Stimulated activated CD8-positive, alpha-beta memory T cell treated with anti-CD3 and anti-CD28 coated beads, Interleukin-15, amount 100 ng/mL, for 1 hour (primary cell): ENCODE results near the gene ATG3.
"Not testable (repeated sequence)": the region's sequence is repeated elsewhere in the genome, so short reads cannot be mapped to it uniquely, and the experiment has no call there.

Source experiments
- DNase-seq: peaks from one replicate; pipeline ENCODE4 v3.0.0-alpha.2; 2020; ENCODE audit warnings: low read depth

Gene ATG3

DNA sequence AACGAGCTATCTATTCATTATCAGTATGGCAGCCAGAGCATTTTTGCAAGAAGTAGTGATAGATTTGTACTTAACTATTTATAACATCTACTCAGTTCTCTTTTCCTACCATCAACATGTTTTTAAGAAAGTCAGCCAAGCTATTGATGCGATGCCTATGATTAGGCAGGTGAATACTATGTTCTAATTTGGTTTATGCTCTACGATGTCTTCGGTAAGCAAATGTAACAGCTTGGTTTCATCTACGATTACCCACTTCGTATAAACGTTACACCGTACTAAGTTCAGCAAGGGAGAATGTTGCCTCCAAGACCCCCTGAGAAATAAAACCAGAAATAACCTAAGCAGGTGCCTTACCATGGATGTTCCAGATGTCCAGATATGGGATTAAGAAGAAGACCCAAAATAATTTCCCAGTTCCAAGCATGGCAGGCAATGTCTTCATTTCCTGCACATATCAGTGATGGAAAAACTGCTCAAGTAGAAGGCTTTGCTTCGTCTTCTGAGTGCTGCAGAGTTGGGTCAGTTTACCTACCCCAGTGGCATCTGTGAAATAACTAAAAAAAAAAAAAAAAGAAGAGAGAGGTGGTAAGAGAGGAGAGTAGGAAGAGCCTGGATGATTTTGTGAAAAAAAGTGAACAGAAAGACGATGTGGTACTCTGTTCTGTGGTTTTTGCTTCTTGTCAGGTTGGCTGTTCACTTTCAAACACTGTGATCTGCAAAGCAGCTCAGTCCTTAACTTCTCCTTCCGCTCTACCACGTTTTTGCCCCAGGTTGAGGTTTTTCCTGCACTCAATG is 62.6 kb downstream of the ATG3 start, which contains the start of gene BTLA:
BTLA (minus strand) TSS at position 559 of the 798 bp plus-strand sequence; CDS start at position 445, 114 bp downstream.
- DNase-seq, result no peak

DNA sequence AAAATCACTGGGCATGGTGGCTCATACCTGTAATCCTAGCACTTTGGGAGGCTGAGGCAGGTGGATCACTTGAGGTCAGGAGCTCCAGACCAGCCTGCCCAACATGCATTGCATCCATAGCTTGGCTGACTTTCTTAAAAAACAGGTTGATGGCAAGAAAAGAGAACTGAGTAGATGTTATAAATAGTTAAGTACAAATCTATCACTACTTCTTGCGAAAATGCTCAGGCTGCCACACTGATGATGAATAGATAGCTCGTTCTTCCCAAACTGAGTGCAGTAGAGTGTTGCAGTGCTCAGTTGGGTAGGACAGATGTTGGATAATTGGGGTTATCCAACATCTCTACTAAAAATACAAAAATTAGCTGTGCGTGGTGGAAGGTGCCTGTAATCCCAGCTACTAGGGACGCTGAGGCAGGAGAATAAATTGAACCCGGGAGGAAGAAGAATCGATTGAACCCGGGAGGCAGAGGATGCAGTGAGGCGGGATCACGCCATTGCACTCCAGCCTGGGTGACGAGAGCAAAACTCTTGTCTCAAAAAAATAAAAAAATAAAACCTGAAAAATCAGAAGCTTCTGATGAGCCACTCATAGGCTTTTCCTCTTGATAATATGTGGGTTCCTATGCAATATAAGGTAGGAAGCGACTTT is 63.7 kb downstream of the ATG3 start:
- no peak for DNase-seq

DNA sequence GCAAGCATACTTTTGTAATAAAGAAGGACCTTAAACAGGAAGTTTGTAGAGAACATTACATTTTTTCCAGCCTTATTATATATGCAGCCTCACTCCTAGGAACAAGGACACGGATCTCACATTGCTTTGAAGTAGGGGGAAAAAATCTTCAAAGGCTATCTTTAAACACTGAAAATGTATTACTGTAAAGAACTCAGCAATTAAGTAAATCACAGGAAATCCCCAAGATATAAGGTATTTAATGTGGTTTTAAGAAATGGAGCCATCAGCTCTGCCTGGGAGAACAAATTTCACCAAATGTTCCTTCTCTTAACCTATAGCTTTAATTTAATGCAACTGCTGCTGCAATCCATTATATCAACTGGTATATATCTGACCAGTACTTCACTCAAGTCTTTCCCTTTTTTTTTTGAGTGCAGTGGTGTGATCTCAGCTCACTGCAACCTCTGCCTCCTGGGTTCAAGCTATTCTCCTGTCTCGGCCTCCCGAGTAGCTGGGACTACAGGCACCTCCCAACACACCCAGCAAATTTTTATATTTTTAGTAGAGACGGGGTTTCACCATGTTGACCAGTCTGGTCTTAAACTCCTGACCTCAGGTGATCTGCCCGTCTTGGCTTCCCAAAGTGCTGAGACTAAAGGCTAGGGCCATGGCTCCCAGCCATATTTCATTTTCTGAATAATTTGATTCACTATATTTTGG is 65.2 kb downstream of the ATG3 start:
- no peak for DNase-seq

DNA sequence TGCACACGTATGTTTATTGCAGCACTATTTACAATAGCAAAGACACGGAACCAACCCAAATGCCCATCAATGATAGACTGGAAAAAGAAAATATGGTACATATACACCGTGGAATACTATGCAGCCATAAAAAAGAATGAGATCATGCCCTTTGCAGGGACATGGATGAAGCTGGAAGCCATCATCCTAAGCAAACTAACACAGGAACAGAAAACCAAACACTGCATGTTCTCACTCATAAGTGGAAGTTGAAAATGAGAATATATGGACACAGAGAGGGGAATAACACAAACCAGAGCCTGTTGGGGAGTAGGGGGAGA is 67.4 kb downstream of the ATG3 start:
- not testable (repeated sequence) for DNase-seq

DNA sequence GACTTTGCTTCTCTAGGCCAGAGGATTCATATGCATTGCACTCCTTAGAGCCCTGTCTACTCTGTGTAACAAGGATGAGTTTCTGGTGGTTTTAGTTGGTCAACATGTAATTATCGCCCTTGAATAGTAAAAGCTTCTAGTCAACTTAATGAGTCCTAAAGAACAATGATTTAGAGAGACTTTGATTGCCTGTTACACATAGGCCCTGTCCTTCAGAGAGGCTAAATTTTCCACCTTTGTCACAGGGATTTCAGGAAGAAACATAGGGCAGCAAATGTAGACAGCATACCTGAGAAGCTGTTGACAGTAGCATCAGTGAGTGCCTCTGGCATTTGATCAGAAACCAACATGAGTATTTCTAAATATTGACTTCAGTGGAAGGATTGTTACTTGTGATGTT is 69.6 kb downstream of the ATG3 start:
- DNase-seq, result no peak

DNA sequence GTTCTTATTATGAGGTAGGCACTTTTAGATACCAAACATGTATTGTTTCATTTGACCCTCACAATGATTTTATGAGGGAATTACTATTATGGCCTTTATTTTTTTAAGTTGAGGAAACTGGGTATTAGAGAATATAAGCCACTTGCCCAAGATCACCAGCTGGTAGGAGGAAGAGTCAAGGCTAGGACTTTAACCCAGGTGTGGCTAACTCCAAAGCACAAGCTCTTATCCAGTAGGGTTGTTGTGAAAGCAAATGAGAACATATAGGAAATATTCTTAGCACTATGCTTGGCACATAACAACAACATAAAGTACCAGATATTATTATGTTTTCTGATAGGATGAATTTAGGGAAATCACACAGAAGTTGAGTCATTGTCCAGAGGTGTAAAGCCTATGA is 70.4 kb downstream of the ATG3 start:
- no peak for DNase-seq

DNA sequence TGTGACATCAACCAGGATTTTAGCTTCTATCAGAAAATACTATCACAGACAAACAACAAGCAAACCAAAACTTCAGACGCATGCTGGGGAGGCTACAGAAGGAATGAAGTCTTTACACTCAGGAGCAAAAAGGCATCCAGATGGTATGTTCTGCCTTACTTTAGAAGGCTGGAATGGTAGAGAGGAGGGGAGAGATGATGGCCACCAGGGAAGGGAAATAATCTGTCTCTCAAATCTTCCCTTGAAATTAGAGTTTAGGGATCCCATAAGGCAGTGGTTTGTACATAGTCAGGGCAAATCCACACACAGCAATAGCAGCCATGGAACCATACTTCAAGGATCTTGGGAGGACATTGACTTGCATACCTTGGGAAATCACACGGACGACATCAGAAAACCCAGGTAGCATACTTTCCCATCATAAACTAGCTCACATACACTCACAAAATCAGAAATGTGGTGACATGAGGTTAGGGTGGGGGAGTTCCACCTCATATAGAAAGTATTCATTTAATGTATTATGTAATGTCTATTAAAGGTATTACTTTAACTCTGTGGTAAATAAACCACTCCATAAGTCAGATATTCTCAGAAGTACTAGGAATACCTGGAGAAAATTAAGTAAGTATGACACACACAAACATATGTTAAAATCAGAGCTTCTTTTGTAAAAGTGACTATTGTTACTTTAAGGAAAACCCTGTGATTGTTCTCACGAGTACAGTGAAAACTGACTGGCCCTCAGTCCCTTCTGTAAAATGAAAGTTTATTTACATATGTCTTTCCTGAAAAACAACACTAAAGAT is 71.9 kb downstream of the ATG3 start:
- no peak for DNase-seq

DNA sequence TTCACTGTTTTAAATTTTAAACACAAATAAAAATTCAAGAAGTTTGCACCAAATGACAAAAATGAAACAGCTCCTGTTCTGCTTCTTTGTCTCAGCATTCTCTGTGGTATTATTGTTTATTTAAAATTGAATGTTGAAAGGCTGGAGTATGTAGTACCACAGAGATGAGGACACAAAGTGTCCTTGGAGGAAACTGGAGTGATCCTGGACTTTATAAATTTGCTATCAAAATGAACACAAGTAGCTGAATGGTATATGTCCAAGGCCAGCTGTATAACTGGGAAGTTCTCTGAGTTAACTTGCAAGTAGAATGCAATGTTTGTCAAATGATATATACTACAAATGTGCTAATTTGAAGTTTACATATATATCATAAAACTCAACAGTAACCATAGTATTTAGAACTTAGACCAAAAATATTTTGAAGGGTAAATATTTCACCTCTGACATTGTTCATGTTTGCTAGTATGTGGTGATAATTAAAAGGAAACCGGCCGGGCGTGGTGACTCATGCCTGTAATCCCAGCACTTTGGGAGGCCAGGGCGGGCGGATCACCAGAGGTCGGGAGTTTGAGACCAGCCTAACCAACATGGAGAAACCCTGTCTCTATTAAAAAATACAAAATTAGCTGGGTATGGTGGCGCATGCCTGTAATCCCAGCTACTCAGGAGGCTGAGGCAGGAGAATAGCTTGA is 74.8 kb downstream of the ATG3 start:
- DNase-seq, result no peak

DNA sequence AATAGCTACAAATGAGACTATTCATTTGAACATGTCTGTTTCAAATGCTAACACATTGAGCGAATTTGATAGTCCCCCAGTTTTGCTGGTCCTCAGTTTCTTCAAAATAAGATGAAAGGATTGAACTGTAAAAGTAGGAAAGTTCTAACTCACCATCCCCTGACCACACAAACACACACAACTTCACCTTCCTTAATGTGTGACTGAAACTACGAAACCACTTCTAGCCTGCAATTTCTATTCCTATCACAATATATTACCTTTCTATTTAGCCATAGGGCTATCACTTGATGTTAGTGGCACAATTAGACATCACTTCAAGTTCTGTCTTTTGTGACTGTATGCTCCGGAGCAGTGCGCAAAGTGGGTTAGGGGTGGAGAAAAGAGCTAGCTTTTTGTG is 77.4 kb downstream of the ATG3 start:
- DNase-seq, result no peak

DNA sequence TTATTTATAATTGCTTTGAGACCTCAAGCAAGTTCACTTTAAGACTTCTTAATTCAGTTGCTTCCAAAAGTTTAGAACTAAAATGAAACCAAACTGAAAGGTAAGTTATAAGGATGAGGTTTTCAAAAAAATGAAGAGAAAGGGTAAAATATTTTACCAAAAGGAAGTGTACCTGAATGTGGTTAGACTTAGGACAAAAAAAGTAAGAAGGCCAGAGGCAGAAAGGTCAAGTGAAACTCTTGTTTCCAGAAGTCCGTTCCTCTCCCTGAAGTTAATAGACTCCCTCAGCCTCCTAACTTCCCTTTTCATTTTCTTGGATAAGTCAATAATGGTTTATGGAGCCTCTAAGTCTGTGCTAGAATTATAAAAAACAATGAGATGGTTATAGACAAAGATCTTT is 79.1 kb downstream of the ATG3 start:
- DNase-seq, result no peak
